ENCODE measurements around the gene KIF3A.
"Not testable (repeated sequence)": the region's sequence is repeated elsewhere in the genome, so short reads cannot be mapped to it uniquely, and the experiment has no call there.

KIF3A gene

DNA sequence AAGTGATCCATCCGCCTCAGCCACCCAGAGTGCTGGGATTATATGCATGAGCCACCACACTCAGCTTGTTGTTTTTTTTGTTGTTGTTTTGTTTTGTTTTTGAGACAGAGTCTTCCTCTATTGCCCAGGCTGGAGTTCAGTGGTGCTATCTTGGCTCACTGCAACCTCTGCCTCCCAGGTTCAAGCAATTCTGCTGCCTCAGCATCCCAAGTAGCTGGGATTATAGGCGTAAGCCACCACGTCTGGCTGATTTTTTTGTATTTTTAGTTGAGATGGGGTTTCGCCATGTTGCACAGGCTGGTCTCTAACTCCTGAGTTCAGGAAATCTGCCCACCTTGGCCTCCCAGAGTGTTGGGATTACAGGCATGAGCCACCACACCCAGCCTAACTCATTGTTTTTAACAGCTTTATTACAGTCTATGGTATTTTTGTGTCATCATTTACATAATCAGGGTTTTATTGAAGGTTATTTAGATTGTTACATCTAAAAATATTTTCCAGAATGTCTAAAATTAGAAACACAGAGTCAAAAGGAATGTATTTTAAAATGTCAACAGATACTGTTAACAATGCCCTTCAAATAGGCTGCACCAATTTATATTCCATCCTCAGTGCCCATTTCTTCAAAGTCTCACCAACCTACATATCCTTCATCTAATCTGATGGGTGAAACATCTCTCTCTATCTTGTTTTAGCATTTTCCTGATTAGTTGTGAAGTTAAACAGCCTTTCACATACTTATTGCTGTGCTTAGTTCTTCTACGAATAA is 18.6 kb downstream of the KIF3A start:
- no peak for DNase-seq (ENCODE audit: low spot score)

DNA sequence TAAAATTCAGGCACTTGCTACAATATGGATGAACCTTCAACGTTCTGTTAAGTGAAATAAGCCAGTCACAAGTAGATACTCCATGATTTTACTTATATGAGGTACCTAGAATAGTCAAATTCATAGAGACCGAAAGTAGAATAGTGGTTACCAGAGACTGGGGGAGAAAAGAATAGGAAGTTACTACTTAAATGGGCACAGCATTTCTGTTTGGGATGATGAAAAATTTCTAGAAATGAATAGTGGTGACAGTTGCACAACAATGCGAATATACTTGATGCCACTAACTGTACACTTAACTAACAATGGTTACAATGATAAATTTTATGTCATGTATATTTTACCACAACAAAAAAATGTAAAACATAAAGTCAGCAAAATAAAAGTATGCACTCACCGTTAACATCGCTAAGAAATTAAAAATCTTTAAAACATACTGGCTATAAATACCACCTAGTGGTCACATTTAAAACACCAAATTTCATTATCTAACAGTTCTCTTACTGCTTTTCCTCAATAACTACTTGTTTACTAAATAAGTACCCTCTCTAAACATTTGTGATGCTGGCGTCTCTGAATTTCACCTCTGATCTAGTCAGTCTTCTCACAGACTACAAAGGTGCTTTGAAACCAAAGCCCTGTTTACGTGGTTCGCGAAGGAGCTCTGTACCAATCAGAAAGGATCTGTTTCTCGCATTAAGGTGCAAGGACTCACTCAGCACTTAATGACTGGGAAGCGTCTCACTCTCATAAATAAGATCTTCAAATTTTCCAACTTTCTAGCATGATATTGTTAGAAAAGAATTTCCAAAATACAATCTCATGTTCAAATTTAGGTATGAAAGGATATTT is 22.7 kb downstream of the KIF3A start:
- DNase-seq (ENCODE audit: low spot score): no peak

DNA sequence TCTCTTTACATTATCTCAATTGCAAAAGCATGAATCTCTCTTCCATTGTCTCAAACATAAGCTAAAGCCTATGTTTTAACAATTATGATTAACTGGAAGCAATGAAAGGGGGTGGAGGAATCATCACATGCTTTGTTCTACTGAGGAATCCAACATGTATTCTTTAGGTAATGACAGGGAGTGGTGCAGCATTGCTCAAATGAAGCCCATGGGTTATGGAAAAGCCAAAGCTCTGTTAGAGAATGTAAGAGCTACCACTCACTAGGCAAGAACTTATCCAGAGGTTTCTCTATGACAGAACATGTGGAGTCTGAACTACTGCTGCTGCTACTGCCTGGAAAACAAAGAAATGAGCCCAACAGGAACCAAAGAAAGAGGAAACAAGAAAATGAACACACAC is 28.7 kb downstream of the KIF3A start:
- no peak for DNase-seq (ENCODE audit: low spot score)

DNA sequence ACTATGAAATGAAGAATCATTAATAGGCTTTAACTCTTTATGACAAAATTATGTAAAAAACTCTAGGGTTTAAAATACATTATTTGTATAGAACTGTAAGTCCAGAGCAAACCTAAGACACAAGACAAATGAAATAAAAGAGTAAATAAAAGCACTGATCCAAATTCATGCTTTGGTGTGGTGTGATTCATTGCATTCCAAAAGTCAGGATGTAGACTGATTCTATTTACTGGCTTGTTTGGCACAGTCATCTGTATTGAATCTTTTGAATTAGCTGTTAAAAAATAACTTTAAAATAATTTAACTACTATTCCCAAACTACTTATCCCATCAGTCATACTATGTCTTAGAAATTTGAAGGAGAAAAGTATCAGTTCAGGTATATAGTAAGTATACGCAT is 32.5 kb downstream of the KIF3A start:
- DNase-seq (ENCODE audit: low spot score): no peak

DNA sequence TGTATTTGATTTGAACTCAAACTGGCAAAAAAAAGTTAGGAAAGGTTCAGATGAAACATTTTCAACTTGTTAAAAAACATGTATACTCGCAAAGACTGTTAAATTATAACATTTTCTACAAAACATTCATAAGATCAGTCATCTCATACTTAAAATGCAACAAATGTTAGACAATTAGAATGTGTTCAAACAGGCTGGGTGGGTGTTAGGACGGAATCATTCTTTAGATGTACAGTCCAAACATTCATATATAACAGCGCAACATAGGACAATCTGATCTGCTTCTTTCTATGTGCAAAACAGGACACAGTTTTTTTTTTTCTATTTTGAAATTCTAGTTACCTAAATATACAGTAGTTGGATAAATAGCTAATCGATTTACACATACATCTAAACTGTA is 41.4 kb downstream of the KIF3A start:
- no peak for DNase-seq (ENCODE audit: low spot score)

DNA sequence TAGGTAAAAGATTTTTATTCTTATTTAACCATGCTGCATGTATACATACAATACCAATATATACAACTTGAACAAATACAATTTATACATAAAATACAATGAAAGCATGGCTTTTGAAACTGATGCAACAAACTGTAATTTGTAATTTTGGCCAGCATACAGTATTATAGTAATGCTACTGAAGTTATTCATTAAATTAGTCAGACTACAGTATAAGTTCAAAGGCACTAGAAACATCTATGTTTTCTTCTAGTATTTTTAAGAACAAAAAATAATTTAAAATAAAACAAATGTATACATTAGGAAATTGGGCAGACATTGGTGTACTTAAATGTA is 44.7 kb downstream of the KIF3A start:
- DNase-seq (ENCODE audit: low spot score): no peak

DNA sequence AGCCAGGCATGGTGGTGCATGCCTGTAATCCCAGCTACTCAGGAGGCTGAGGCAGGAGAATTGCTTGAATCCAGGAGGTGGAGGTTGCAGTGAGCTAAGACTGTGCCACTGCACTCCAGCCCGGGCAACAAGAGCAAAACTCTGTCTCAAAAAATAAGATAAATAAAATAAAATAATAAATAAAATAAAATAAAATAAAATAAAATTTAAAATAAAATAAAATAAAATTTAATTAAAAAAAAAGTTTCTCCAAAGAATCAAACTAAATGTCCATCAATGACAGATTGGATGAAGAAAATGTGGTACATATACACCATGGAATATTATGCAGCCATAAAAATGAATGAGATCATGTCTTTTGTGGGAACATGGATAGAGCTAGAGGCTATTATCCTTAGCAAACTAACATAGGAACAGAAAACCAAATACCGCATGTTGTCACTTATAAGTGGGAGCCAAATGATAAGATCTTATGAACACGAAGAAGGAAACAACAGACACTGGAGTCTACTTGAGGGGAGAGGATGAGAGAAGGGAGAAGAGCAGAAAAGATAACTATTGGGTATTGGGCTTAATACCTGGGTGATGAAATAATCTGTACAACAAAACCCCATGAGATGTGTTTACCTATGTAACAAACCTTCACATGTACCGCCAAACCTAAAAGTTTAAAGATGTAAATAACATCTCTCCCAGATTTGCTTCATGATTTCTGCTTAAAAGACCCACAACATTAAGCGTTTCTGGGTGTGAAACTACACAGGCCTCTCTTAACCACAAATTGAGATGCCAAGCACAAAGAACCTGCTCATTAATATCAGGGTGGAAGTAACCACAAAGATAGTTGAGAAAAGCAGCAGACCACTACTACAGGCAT is 45.4 kb downstream of the KIF3A start:
- not testable (repeated sequence) for DNase-seq (ENCODE audit: low spot score)

DNA sequence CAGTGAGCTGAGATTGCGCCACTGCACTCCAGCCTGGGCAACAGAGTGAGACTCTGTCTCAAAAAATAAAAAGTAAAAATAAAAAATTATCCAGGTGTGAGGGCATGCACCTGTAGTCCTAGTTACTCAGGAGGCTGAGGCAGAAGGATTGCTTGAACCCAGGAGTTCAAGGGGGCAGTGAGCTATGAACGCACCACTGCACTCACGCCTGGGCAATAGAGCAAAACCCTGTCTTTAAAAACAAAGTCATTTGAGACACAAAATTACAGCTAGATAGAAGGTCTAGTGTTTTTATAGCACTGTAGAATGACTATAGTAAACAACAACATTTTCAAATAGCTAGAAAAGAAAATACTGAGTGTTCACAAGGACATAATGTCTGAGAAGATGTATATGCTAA is 47.2 kb downstream of the KIF3A start:
- no peak for DNase-seq (ENCODE audit: low spot score)

DNA sequence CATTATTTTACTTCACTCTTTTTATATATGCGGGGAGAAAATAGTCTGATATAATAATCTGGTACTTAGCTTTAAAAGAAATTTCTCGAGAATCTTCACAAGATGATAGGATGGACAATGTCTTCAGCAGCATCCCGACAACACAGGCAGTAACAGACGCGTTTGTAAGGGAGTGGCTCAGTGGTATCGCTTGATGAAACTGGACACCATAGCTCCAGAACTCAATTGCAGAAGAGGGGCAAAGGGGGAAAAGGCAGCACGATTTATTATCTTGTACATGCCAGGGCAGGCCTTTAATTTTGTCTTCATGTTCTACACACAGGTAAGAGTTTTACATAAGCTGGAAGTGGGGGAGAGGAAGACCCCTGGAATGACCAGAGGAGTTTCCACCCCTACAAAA is 47.8 kb downstream of the KIF3A start:
- no peak for DNase-seq (ENCODE audit: low spot score)

DNA sequence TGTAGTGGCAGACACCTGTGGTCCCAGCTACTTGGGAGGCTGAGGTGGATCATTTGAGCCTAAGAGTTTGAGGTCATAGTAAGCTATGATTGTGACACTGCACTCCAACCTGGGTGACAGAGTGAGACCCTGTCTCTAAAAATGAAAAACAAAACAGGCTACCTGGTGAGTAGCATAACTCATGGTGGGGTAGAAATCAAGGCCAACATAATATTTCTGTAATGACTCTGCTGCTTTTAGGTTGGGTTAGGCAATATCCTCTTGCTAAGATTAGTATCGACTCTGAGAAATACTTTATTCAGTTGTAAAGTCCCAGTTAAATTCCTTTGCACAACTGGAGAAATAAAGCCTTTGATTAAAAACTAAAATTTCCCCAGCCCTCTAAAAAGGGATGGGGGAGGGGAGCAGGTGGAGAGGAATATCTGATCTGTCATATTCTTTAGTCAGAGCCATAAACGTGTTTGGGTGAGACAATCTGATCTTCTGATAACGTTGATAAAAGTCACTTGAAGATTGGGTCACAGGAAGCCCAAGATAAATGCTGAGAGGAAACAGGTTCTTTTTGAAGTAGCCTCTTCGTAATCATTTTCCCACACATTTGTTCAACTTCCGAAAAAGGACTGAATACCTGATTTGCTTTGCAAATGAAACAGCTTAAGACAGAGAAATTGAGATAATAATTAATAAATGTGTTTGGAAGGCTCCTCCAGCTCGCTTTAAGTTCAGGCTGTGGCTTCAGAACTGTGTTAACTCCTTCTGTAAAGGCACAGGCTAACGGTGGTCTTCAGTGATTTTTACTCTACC is 48.6 kb downstream of the KIF3A start:
- DNase-seq (ENCODE audit: low spot score): no peak

DNA sequence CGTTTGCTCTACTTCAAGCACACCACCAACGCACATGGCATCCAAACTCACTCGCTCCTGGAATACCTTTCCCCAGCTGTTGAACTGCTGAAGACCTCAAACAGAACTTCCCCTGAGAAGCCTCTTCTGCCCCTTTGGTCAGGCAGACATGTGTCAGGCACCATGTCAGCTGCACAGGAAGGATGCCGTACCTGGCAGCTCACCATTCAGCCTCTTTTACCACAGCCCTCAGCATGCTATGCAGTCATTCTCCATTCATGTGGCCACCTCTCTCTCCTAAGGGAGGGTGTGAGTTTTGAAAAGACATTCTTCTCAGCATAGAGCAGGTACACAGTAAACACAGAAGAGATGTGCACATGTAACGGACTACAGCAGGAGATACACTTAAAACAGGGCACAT is 49.4 kb downstream of the KIF3A start:
- DNase-seq (ENCODE audit: low spot score): no peak

DNA sequence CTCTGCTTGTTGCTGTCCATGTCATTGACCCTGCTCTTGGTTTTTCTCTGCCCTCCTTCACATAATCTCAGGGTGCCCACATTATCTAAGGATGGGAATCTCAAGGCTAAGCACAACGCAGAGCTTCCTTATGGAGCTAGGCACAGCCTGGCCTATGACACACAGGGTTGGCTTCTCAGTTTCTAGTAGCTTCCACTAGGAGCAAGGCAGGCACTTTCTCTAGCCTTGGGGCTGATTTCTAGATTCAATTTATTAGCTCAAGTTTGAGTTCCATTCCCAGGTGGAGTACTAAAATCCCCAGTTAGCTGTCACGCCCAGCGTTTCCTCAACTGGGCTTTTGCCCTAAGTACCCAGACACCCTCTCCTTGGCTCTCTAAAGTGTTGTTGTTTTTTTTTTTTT is 51.2 kb downstream of the KIF3A start:
- DNase-seq (ENCODE audit: low spot score): no peak

DNA sequence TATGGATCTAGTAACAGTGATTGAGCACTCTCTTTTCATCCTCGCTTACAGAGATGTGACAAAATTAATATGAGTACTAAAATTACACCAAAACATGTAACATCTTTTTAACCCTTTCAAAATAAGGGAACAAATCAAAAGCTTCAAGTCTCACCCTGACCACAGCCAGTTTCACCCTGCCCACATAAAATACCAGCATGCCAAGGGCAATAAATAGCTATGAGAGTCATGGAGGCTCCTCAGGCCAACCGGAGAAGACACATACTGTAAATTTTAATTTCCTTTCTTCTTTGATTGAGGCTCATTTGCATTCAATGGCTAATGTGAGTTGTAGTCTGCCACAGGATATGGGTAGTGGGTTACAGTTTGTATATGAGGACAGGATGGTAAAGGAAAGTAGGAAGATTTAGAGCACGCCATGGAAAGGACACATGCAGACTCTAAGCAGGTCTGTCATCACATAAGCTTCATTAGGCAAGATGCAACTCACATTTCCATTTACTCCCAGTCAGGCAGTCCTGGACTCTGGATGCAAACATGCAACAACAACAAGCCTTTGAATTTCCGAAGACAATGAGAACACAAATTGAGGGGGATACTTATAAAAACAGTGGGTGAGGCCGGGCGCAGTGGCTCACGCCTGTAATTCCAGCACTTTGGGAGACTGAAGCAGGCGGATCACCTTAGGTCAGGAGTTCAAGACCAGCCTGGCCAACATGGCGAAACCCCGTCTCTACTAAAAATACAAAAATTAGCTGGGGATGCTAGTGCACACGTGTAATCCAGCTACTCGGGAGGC is 52.2 kb downstream of the KIF3A start:
- no peak for DNase-seq (ENCODE audit: low spot score)

DNA sequence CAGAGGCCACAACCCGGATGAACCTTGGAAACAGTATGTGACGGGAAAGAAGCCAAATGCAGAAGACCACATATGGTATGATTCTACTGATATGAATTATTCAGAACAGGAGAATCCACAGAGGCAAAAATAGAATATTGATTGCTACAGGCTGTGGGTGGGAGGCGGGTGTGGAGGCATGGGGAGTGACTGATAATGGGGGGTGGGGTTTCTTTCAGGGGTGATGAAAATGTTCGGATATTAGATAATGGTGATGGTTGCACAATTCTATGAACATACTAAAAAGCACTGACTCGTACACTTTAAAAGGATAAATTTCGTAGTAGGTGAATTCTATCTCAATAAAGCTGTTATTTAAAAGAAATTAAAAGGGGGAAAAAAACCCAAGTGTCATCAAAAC is 52.9 kb downstream of the KIF3A start:
- DNase-seq (ENCODE audit: low spot score): no peak

DNA sequence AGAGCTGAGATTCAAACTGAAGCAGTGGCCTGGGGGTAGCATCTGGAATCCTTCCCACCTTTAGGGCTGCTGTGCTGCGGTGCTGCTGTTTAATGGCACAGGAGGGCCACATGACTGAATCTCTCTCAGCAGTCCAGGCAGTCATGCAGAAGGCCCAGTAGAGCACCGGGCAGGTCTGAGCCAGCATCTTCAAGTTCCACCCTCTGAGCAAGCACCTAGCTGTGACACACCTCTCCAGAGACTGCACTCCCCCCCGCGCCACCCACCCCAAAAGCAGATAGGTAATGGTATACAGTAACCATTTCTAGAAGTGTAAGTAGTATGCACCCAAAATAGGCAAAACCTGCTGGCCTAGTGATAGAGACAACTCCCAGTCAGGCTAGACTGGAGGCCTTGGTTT is 55.4 kb downstream of the KIF3A start:
- no peak for DNase-seq (ENCODE audit: low spot score)

DNA sequence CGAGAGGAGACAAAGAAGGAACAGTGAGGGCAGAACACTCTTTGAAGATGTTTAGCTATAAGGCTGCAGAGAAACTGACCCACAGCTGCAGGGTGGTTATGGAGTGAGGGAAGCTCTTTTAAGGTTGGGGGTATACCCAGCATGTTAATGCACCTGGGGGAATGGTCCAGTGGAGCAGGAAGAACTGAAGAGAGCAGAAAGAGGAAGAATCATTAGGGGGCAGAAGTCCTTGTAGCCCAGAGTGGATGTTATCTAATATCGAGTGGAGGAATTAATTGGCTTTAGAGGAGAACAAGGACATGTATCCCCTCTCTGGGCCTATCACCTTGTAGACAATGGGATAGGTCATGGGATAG is 55.9 kb downstream of the KIF3A start:
- DNase-seq (ENCODE audit: low spot score): no peak

DNA sequence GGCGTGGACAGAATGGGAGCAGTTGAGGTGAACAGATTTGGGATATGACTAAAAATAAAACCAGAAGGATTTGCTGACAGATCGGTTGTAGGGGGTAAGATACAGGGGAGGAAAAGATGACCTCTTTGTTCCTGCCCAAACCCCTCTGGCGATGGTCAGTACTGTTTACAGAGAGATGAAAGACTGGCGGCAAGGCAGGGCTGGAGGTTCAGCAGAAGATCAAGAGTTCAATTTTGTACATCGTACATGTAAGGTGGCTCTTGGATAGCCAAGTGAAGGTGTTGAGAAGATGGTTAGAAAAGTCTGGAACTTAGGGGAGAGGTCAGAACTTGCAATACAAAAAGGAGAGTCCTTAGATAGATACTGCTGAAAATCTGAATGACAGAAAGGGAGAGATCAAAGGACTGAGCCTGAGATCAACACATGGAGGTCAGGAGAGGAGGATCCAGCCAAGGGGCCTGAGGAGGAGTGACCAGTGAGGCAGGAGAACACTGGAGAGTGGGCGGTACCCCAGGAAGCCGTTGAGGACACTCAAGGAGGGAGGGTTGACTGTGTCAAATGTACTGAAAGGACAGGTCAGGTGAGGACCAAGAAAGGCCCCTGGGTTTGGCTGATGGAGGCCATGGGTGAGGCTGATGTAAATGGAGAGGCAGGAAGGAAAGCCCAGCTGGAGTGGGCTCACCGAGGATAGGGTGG is 56.4 kb downstream of the KIF3A start:
- DNase-seq (ENCODE audit: low spot score): no peak

DNA sequence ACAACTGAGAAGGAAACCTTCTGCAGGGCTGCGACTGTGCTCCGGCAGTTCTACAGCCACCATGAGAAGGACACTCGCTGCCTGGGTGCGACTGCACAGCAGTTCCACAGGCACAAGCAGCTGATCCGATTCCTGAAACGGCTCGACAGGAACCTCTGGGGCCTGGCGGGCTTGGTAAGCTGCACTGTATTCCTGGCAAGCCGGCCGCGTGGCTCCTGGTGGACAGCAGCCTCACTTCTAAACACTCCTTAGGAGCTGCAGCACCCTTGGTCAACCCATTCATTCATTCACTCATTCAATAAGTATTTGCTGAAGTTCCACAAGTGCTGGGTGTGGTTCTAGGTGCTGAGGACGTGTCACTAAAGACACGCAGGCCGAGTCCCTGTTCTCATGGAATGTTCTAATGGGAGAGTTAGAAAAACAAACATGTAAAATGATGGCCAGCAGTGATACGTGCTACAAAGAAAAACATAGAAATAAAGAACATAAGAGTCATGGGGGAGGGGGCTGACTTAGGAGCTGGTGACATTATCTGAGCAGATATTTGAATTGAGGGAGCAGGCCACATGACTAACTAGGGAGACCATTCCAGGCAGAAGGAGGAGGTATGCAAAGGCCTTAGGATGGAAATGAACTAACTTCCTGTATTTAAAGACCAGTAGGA is 57.5 kb downstream of the KIF3A start:
- no peak for DNase-seq (ENCODE audit: low spot score)

DNA sequence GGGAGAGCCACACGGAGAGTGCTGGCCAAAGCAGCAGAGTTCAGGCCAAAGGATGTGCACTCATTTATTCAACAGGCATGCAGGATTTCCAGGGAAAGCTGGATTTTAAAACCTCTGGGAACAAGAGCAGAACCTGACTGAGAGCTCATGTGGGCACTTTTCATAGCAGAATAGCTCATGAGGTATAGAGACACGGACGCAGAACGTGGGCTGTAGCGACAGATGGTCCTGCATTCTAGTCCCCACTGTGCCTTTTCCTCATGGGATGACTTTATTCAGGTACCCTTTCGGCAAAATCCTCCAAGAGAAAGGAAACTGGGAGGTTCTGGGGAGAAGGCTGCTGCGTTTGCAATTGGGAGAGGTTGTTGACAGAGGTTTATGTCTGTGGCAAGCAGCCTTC is 58.2 kb downstream of the KIF3A start:
- no peak for DNase-seq (ENCODE audit: low spot score)

DNA sequence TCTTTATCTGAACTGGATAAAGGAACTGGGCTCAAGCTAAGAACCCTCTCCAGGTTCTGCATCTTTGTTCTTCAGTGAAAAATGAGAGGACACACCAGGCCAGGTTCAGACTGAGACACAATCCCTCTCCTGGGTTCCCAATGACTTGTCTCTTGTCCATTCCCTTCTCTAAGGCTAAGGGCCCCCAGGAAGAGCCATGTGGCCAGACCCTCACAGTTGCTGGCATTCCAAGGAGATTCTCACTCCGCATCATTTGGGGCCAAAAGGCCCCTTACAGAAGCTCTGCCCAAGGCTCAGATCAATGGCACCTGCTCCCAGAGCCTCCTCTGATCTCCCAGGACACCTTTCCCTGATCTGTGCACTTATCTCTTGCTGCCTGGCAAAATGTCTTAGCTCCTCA is 58.6 kb downstream of the KIF3A start:
- DNase-seq (ENCODE audit: low spot score): no peak

Data from iPS-NIHi11 (cell line).